Natural killer cell (primary cell): Measurements from ENCODE around the gene RPS26. TPM values are rescaled to one million over a fixed set of nuclear protein-coding genes. Genes with fewer than 3 reads are reported as not detected.
"Not testable (repeated sequence)": the region's sequence is repeated elsewhere in the genome, so short reads cannot be mapped to it uniquely, and the experiment has no call there.

Experiments used
- ATAC-seq, 3 donors: fragments of 150-1000 bp in 2 of 3; fragments of 200-7000 bp in 1 of 3; cut with Tn5 transposase; 1 replicate in 1 of 3; 2 replicates in 2 of 3; pipeline ENCODE4 v1.10.0; 2021; ENCODE audit warnings: mild to moderate bottlenecking in 2 of 3, moderate library complexity in 2 of 3
- DNase-seq, 2 donors: peaks; one replicate each; pipeline versions ENCODE4 v3.0.0 to v3.0.0-alpha.2; 2013 to 2021; ENCODE audit warnings: mixed read lengths in 1 of 2
- H3K27ac ChIP-seq: one replicate; pipeline ENCODE4 v1.5.1; 2013; ENCODE audit warnings: mild to moderate bottlenecking, low read length
- H3K27me3 ChIP-seq: one replicate; pipeline ENCODE4 v1.6.1; 2013; ENCODE audit warnings: low read length; ENCODE audit not compliant: control insufficient read depth, insufficient read depth
- H3K36me3 ChIP-seq: one replicate; pipeline ENCODE4 v1.6.1; 2013; ENCODE audit warnings: low read length; ENCODE audit not compliant: control insufficient read depth, insufficient read depth
- H3K4me1 ChIP-seq: one replicate; pipeline ENCODE4 v1.6.1; 2013; ENCODE audit warnings: low read length; ENCODE audit not compliant: control insufficient read depth, insufficient read depth
- H3K4me3 ChIP-seq: one replicate; pipeline ENCODE4 v1.5.1; 2013; ENCODE audit warnings: low read length
- H3K9me3 ChIP-seq: one replicate; pipeline ENCODE4 v1.6.1; 2013; ENCODE audit warnings: low read length; ENCODE audit not compliant: control insufficient read depth, insufficient read depth
- H3K27ac Mint-ChIP-seq, 2 donors: one replicate each; pipeline ENCODE4 v1.8.0; 2022; ENCODE audit warnings: mild to moderate bottlenecking in 2 of 2, mixed read lengths in 2 of 2, moderate library complexity in 1 of 2
- H3K27me3 Mint-ChIP-seq, 2 donors: one replicate each; pipeline ENCODE4 v1.8.0; 2022; ENCODE audit warnings: low read depth in 2 of 2, mixed read lengths in 2 of 2
- H3K36me3 Mint-ChIP-seq: one replicate; pipeline ENCODE4 v1.8.0; 2022; ENCODE audit warnings: mixed read lengths
- H3K4me1 Mint-ChIP-seq, 2 donors: one replicate each; pipeline ENCODE4 v1.8.0; 2022; ENCODE audit warnings: mixed read lengths in 2 of 2
- H3K4me3 Mint-ChIP-seq: one replicate; pipeline ENCODE4 v1.8.0; 2022; ENCODE audit warnings: mild to moderate bottlenecking, moderate library complexity, mixed read lengths
- H3K9me3 Mint-ChIP-seq, 2 donors: one replicate each; pipeline ENCODE4 v1.8.0; 2022; ENCODE audit warnings: mixed read lengths in 2 of 2
- WGBS: methylation state at CpG from one replicate; pipeline ENCODE4 v1.1.7; 2013; ENCODE audit warnings: missing lambda C conversion rate; ENCODE audit not compliant: insufficient coverage; 5-methylcytosine and 5-hydroxymethylcytosine counted together
- intact Hi-C: fragments of 100-400 bp; cut with micrococcal nuclease; formaldehyde crosslinking; loops from one replicate; pipeline ENCODE4 v1.14.2; 2022
- total RNA-seq, 4 donors: library from RNA; stranded (reverse); fragments of 120-200 nt in 1 of 4; gene quantifications; one replicate each; pipeline versions ENCODE4 v1.2.3 to v1.2.4, GENCODE V29; 2013 to 2022
- TF ChIP-seq, protein P1 (sequence below): fragments of 200-600 bp; IDR thresholded peaks from one replicate; pipeline ENCODE4 v1.8.0; 2022; ENCODE audit warnings: antibody characterized with exemption

The RPS26 gene
- total RNA-seq, 3 donors from 2014 or later (not counting 1 experiment from before 2014, with no cell fraction given): 29.5 to 50.3 (median 35.5) TPM

GRCh38 chr12:56040963-56041551, 661 bp upstream of the RPS26 start:
- ATAC-seq (no peak), DNase-seq (no peak)
- Histone ChIP-seq H3K4me3 (peak overlapping the region; percentile 83), H3K4me1 (peaks cover 14% of the 10 kb centered on the region), H3K36me3 (peaks cover 23% of the 10 kb centered on the region), H3K27ac (peak overlapping the region; percentile 86), H3K9me3 (no peaks in the 10 kb centered on the region), H3K27me3 (no peaks in the 10 kb centered on the region)
- Mint-ChIP-seq H3K4me3 (peak overlapping the region; percentile 99), H3K27me3 (no peaks in the 10 kb centered on the region), H3K27ac (peak overlapping the region; percentile 93 to 98), H3K4me1 (peaks cover 24 to 25% of the 10 kb centered on the region in 2 donors), H3K36me3 (no peaks in the 10 kb centered on the region), H3K9me3 (no peaks in the 10 kb centered on the region)
- TF ChIP-seq, protein P1, sequence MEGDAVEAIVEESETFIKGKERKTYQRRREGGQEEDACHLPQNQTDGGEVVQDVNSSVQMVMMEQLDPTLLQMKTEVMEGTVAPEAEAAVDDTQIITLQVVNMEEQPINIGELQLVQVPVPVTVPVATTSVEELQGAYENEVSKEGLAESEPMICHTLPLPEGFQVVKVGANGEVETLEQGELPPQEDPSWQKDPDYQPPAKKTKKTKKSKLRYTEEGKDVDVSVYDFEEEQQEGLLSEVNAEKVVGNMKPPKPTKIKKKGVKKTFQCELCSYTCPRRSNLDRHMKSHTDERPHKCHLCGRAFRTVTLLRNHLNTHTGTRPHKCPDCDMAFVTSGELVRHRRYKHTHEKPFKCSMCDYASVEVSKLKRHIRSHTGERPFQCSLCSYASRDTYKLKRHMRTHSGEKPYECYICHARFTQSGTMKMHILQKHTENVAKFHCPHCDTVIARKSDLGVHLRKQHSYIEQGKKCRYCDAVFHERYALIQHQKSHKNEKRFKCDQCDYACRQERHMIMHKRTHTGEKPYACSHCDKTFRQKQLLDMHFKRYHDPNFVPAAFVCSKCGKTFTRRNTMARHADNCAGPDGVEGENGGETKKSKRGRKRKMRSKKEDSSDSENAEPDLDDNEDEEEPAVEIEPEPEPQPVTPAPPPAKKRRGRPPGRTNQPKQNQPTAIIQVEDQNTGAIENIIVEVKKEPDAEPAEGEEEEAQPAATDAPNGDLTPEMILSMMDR: no peak
- WGBS: 85% methylated on average over 14 of the region's 14 CpGs
- intact Hi-C loops: loop anchor here (1.0 to 10.0 kb wide), 9 partner anchors 44 to 302 kb away; partner anchors contain the start of genes MYL6, MYL6B, NABP2 and ORMDL2

- Histone ChIP-seq H3K4me1 (peaks cover 14% of the 10 kb centered on the region), H3K27ac (peak overlapping the region; percentile 86), H3K36me3 (peaks cover 23% of the 10 kb centered on the region), H3K4me3 (peak overlapping the region; percentile 83)
- ATAC-seq, H3K27me3 Mint-ChIP-seq, H3K9me3 ChIP-seq, H3K9me3 Mint-ChIP-seq, H3K36me3 Mint-ChIP-seq, H3K27me3 ChIP-seq: not testable (repeated sequence)
- Mint-ChIP-seq H3K4me1 (peaks cover 24 to 25% of the 10 kb centered on the region in 2 donors), H3K4me3 (peak overlapping the region; percentile 99), H3K27ac (peak overlapping the region; percentile 93 to 98)
- intact Hi-C loops: loop anchor here (1.0 to 10.0 kb wide), 7 partner anchors 69 to 225 kb away; partner anchors contain the start of genes MYL6, MYL6B, NABP2 and ORMDL2
- DNase-seq: peak in 1 of 2 donors; percentile 30
- 1% methylated on average over 19 of the region's 20 CpGs for WGBS
These were observed 704 bp downstream of the RPS26 start for GRCh38 chr12:56042430-56042813.

GRCh38 chr12:56042843-56043242, 1.1 kb downstream of the RPS26 start:
- no peaks in the 10 kb centered on the region for H3K36me3 Mint-ChIP-seq
- peaks cover 21 to 24% of the 10 kb centered on the region in 2 donors for H3K4me1 Mint-ChIP-seq
- intact Hi-C loops: loop anchor here (1.0 to 10.0 kb wide), 7 partner anchors 70 to 226 kb away; partner anchors contain the start of genes MYL6, MYL6B, NABP2 and ORMDL2
- Histone ChIP-seq H3K27ac (peak overlapping the region; percentile 86), H3K4me1 (peaks cover 14% of the 10 kb centered on the region), H3K9me3 (no peaks in the 10 kb centered on the region), H3K36me3 (peaks cover 23% of the 10 kb centered on the region), H3K4me3 (peak overlapping the region; percentile 83), H3K27me3 (no peaks in the 10 kb centered on the region)
- no peaks in the 10 kb centered on the region for H3K27me3 Mint-ChIP-seq
- peak overlapping the region; percentile 99 for H3K4me3 Mint-ChIP-seq
- ATAC-seq (no peak), DNase-seq (no peak)
- H3K27ac Mint-ChIP-seq: peak overlapping the region; percentile 93 to 98
- H3K9me3 Mint-ChIP-seq: no peaks in the 10 kb centered on the region
- WGBS: 38% methylated on average over 8 of the region's 9 CpGs
- TF ChIP-seq, protein P1: no peak

DNA sequence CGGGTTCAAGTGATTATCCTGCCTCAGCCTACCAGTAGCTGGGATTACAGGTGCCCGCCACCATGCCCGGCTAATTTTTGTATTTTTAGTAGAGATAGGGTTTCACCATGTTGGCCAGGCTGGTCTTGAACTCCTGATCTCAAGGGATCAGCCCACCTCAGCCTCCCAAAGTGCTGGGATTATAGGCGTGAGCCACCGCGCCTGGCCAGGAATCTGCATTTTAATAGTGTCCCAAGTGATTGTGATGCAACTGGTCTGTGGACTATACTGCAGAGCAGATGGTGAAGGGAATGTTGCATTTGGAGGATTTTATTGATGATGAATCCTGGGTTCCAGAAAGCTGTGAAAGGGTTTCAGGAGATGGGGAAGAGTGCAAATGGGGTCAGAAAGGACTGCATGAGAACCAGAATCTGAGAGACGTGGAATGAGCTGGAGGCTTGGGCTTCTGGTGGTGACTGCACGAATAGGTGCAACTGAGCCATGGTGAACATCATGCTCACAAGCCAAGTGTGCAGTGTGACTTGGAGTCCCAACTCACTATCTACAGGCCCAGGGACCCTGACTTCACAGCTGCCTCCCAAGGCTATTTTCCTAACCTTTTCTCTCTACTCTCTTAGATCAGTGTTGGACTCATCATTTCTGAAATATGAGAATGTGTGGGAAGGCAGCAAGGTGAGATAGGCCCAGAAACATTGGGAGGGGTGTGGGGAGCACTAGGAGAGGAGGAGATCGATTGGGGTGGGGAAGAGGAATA, 4.5 kb downstream of the RPS26 start:
- H3K27me3 Mint-ChIP-seq: no peaks in the 10 kb centered on the region
- DNase-seq: no peak
- peaks cover 16 to 23% of the 10 kb centered on the region in 2 donors for H3K4me1 Mint-ChIP-seq
- peak overlapping the region; percentile 29 to 81 for H3K27ac Mint-ChIP-seq
- Histone ChIP-seq H3K9me3 (no peaks in the 10 kb centered on the region), H3K4me3 (no peak overlapping the region), H3K27me3 (no peaks in the 10 kb centered on the region), H3K36me3 (peaks cover 23% of the 10 kb centered on the region), H3K4me1 (peaks cover 12% of the 10 kb centered on the region), H3K27ac (no peak overlapping the region)
- intact Hi-C loops: loop anchor here (10.0 kb wide), 3 partner anchors 109 to 179 kb away; partner anchors contain the start of genes MYL6, MYL6B, NABP2 and RNF41
- no peak overlapping the region for H3K4me3 Mint-ChIP-seq
- H3K36me3 Mint-ChIP-seq: no peaks in the 10 kb centered on the region
- 97% methylated on average over 8 of the region's 9 CpGs for WGBS
- H3K9me3 Mint-ChIP-seq: no peaks in the 10 kb centered on the region
- TF ChIP-seq, protein P1: no peak
- no peak for ATAC-seq
